ENCODE measurements around the gene SFMBT1. TPM values are rescaled to one million over a fixed set of nuclear protein-coding genes. Genes with fewer than 3 reads are reported as not detected.

Gene SFMBT1
- total and polyA plus RNA-seq, 2 donors (not counting 1 experiment from before 2014, with no cell fraction given), result 3.7 to 5.6 TPM

DNA sequence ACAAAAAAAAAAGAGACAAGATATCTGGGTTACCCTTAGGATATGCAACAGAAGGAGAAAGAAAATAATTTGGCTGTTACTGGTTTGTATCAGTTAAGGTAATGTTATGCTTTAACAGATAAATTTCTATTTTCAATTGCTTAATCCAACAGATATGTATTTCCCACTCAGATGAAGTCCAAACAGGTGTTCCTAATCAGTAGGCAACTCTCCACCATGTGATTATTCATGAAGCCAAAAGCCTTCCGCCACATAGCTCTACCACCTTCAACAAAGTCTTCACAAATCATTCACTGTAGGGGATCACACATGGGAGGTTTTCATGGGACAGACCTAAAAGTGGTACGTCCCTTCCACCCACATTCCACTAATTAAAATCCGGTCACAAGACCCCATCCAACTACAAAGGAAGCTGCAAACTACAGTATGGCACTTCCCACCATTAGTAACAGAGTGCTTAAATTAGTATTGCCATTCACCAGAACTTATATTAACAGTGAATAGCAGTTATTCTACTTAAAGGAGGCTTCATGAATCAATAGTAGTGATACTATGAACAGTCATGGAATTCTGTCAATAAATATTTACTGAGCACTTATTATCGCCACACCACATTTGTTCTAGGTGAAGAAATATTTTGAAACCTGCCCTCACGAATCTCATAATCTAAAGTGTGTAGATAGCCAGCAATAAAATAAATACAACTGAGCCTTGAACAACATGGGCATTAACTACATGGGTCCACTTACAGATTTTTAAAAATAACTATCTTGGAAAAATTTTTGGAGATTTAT lies 66.5 kb downstream of the SFMBT1 start:
- Histone ChIP-seq H3K79me2 (ENCODE audit: control insufficient read depth, insufficient read depth, low read length) (no peaks in the 10 kb centered on the region), H3K9ac (ENCODE audit: insufficient read depth, low read length) (no peak overlapping the region), H3K9me3 (ENCODE audit: control insufficient read depth, insufficient read depth, low read depth, low read length) (no peaks in the 10 kb centered on the region), H3K36me3 (ENCODE audit: control insufficient read depth, insufficient read depth, low read length) (no peaks in the 10 kb centered on the region), H3K4me2 (ENCODE audit: extremely low read depth, insufficient read depth, low read length) (no peak overlapping the region), H3K27me3 (ENCODE audit: control insufficient read depth, insufficient read depth, low read length) (no peaks in the 10 kb centered on the region), H2AFZ (ENCODE audit: low read length) (no peak overlapping the region), H3K27ac (ENCODE audit: insufficient read depth, low read length) (no peak overlapping the region), H3K4me3 (replicated peaks in 1 of 4; ENCODE audit: control extremely low read depth in 1 of 4, insufficient read depth in 1 of 4, low read depth in 3 of 4, low read length in 4 of 4) (no peak overlapping the region), H4K20me1 (ENCODE audit: control insufficient read depth, extremely low read depth, insufficient read depth, low read length) (no peaks in the 10 kb centered on the region), H3K4me1 (ENCODE audit: control insufficient read depth, extremely low read depth, insufficient read depth, low read length) (no peaks in the 10 kb centered on the region)
- DNase-seq (ENCODE audit: low read depth in 2 of 2), result no peak
- TF ChIP-seq, protein P1, sequence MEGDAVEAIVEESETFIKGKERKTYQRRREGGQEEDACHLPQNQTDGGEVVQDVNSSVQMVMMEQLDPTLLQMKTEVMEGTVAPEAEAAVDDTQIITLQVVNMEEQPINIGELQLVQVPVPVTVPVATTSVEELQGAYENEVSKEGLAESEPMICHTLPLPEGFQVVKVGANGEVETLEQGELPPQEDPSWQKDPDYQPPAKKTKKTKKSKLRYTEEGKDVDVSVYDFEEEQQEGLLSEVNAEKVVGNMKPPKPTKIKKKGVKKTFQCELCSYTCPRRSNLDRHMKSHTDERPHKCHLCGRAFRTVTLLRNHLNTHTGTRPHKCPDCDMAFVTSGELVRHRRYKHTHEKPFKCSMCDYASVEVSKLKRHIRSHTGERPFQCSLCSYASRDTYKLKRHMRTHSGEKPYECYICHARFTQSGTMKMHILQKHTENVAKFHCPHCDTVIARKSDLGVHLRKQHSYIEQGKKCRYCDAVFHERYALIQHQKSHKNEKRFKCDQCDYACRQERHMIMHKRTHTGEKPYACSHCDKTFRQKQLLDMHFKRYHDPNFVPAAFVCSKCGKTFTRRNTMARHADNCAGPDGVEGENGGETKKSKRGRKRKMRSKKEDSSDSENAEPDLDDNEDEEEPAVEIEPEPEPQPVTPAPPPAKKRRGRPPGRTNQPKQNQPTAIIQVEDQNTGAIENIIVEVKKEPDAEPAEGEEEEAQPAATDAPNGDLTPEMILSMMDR (conservative IDR thresholded peaks at IDR 0.05 in 1 of 2, IDR thresholded peaks at IDR 0.05 in 1 of 2; ENCODE audit: low read depth in 1 of 2, low read length in 2 of 2), result no peak
- no peak for TF ChIP-seq EZH2 (IDR thresholded peaks at IDR 0.05; ENCODE audit: low read length, missing control alignments)

DNA sequence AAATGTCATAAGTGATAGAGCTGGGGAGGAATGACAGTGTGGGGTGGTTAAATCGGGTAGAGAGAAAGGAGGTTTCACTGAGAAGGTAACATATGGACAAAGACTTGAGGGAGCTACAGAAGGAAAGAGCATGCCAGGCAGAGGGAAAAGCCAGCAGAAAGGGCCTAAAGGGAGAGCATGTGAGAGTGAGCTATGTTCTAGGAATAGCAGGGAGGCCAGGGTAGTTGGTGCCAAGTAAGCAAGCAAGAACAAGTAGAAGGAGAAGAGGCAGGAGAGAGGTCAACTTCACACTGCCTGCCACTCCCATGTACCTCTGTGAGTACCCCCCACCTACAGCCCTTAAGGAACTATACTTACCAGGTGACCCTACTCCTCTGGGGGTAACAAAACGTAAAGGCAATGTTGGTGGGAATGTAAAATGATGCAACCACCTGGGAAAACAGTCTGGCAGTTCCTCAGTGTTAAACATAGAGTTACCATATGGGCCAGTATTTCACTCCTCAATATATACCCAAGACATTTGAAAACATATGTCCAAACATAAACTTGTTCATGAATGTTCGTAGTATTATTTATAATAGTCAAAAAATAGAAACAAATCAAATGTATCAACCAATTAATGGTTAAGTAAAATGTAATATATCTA lies 67.6 kb downstream of the SFMBT1 start:
- H3K9me3 ChIP-seq (ENCODE audit: control insufficient read depth, insufficient read depth, low read depth, low read length), result no peaks in the 10 kb centered on the region
- H3K79me2 ChIP-seq (ENCODE audit: control insufficient read depth, insufficient read depth, low read length), result no peaks in the 10 kb centered on the region
- H3K27me3 ChIP-seq (ENCODE audit: control insufficient read depth, insufficient read depth, low read length), result no peaks in the 10 kb centered on the region
- no peaks in the 10 kb centered on the region for H3K4me1 ChIP-seq (ENCODE audit: control insufficient read depth, extremely low read depth, insufficient read depth, low read length)
- H3K4me2 ChIP-seq (ENCODE audit: extremely low read depth, insufficient read depth, low read length), result no peak overlapping the region
- H4K20me1 ChIP-seq (ENCODE audit: control insufficient read depth, extremely low read depth, insufficient read depth, low read length), result no peaks in the 10 kb centered on the region
- H2AFZ ChIP-seq (ENCODE audit: low read length), result no peak overlapping the region
- no peak overlapping the region for H3K27ac ChIP-seq (ENCODE audit: insufficient read depth, low read length)
- no peaks in the 10 kb centered on the region for H3K36me3 ChIP-seq (ENCODE audit: control insufficient read depth, insufficient read depth, low read length)
- H3K4me3 ChIP-seq (replicated peaks in 1 of 4; ENCODE audit: control extremely low read depth in 1 of 4, insufficient read depth in 1 of 4, low read depth in 3 of 4, low read length in 4 of 4), result no peak overlapping the region
- TF ChIP-seq, protein P1 (conservative IDR thresholded peaks at IDR 0.05 in 1 of 2, IDR thresholded peaks at IDR 0.05 in 1 of 2; ENCODE audit: low read depth in 1 of 2, low read length in 2 of 2), result no peak
- no peak for TF ChIP-seq EZH2 (IDR thresholded peaks at IDR 0.05; ENCODE audit: low read length, missing control alignments)
- no peak for DNase-seq (ENCODE audit: low read depth in 2 of 2)
- H3K9ac ChIP-seq (ENCODE audit: insufficient read depth, low read length), result no peak overlapping the region

GRCh38 chr3:52973806-52974205 lies 72.1 kb downstream of the SFMBT1 start:
- Histone ChIP-seq H3K4me3 (replicated peaks in 1 of 4; ENCODE audit: control extremely low read depth in 1 of 4, insufficient read depth in 1 of 4, low read depth in 3 of 4, low read length in 4 of 4) (no peak overlapping the region), H3K27me3 (ENCODE audit: control insufficient read depth, insufficient read depth, low read length) (no peaks in the 10 kb centered on the region), H3K36me3 (ENCODE audit: control insufficient read depth, insufficient read depth, low read length) (no peaks in the 10 kb centered on the region), H3K4me2 (ENCODE audit: extremely low read depth, insufficient read depth, low read length) (no peak overlapping the region), H4K20me1 (ENCODE audit: control insufficient read depth, extremely low read depth, insufficient read depth, low read length) (no peaks in the 10 kb centered on the region), H3K79me2 (ENCODE audit: control insufficient read depth, insufficient read depth, low read length) (no peaks in the 10 kb centered on the region), H3K9ac (ENCODE audit: insufficient read depth, low read length) (no peak overlapping the region), H2AFZ (ENCODE audit: low read length) (no peak overlapping the region), H3K4me1 (ENCODE audit: control insufficient read depth, extremely low read depth, insufficient read depth, low read length) (no peaks in the 10 kb centered on the region), H3K27ac (ENCODE audit: insufficient read depth, low read length) (no peak overlapping the region), H3K9me3 (ENCODE audit: control insufficient read depth, insufficient read depth, low read depth, low read length) (no peaks in the 10 kb centered on the region)
- DNase-seq (ENCODE audit: low read depth in 2 of 2), result peak; percentile 47 to 83
- TF ChIP-seq, protein P1 (conservative IDR thresholded peaks at IDR 0.05 in 1 of 2, IDR thresholded peaks at IDR 0.05 in 1 of 2; ENCODE audit: low read depth in 1 of 2, low read length in 2 of 2), result no peak
- no peak for TF ChIP-seq EZH2 (IDR thresholded peaks at IDR 0.05; ENCODE audit: low read length, missing control alignments)
